H1 (cell line): ENCODE measurements around the gene IRF4. TPM values are rescaled to one million over a fixed set of nuclear protein-coding genes. Genes with fewer than 3 reads are reported as not detected.

ENCODE experiments used
- CTCF ChIA-PET: fragments of 300-600 bp; sonication (Branson Sonifier 250); formaldehyde crosslinking; loops from one replicate; lab custom pipeline; 2021; ENCODE audit not compliant: partially characterized antibody; lab: Charles Lee
- POLR2A ChIA-PET: fragments of 300-600 bp; sonication (Branson Sonifier 250); formaldehyde crosslinking; loops from one replicate; lab custom pipeline; 2021; ENCODE audit warnings: inconsistent platforms; ENCODE audit not compliant: partially characterized antibody; lab: Charles Lee
- DNase-seq, 2 experiments: peaks; one replicate each; pipeline versions ENCODE4 v3.0.0 to v3.0.0-alpha.2; 2010 to 2022; ENCODE audit warnings: low spot score in 2 of 2, low read depth in 1 of 2, mixed read lengths in 1 of 2
- FAIRE-seq: peaks from 2 replicates; lab custom pipeline; 2011; peaks lifted over from hg19 to GRCh38; lab: Jason Lieb, UNC
- H2AFZ ChIP-seq: 2 replicates; pipeline ENCODE4 v1.8.1; 2012; ENCODE audit warnings: low read length, inconsistent platforms
- H2AK5ac ChIP-seq: 2 replicates; pipeline ENCODE4 v1.6.1; 2013; ENCODE audit warnings: low read depth, low read length
- H2BK120ac ChIP-seq: replicated peaks from 2 replicates; pipeline ENCODE3; 2013; ENCODE audit warnings: low read depth, low read length, inconsistent platforms
- H2BK12ac ChIP-seq: 2 replicates; pipeline ENCODE4 v1.6.1; 2013; ENCODE audit warnings: low read depth, low read length
- H2BK15ac ChIP-seq: 2 replicates; pipeline ENCODE4 v1.6.1; 2013; ENCODE audit warnings: low read length
- H2BK20ac ChIP-seq: 2 replicates; pipeline ENCODE4 v1.6.1; 2013; ENCODE audit warnings: low read length
- H2BK5ac ChIP-seq: 2 replicates; pipeline ENCODE4 v1.6.1; 2013; ENCODE audit warnings: low read depth, low read length
- H3K14ac ChIP-seq: 2 replicates; pipeline ENCODE4 v1.6.1; 2013; ENCODE audit warnings: inconsistent platforms; ENCODE audit not compliant: insufficient read length
- H3K18ac ChIP-seq: 2 replicates; pipeline ENCODE4 v1.6.1; 2013; ENCODE audit warnings: low read length; ENCODE audit errors: extremely low read depth
- H3K23ac ChIP-seq: 2 replicates; pipeline ENCODE4 v1.6.1; 2013; ENCODE audit warnings: inconsistent platforms; ENCODE audit not compliant: insufficient read length
- H3K23me2 ChIP-seq: 2 replicates; pipeline ENCODE4 v1.6.1; 2013; ENCODE audit warnings: low read depth, low read length
- H3K27ac ChIP-seq: 2 replicates; pipeline ENCODE4 v1.6.1; 2011; ENCODE audit warnings: low read depth, low read length, inconsistent platforms
- H3K27me3 ChIP-seq, 4 experiments: replicated peaks in 1 of 4; 1 replicate in 1 of 4; 2 replicates in 3 of 4; pipeline versions ENCODE4 v1.6.1 to v1.8.1; 2011 to 2013; ENCODE audit warnings: low read length in 3 of 4, mild to moderate bottlenecking in 3 of 4, inconsistent platforms in 2 of 4, mixed read lengths in 2 of 4, moderate library complexity in 1 of 4; ENCODE audit not compliant: control insufficient read depth in 3 of 4, insufficient read depth in 3 of 4; ENCODE audit errors: extremely low read depth in 1 of 4
- H3K36me3 ChIP-seq, 4 experiments: 2 replicates each; pipeline versions ENCODE4 v1.6.1 to v1.8.1; 2011 to 2013; ENCODE audit warnings: mild to moderate bottlenecking in 4 of 4, low read length in 3 of 4, moderate library complexity in 2 of 4, control low read depth in 1 of 4, inconsistent platforms in 1 of 4; ENCODE audit not compliant: insufficient read depth in 4 of 4, control insufficient read depth in 2 of 4
- H3K4ac ChIP-seq: replicated peaks from 2 replicates; pipeline ENCODE3; 2013; ENCODE audit warnings: low read length, low read depth, mixed read lengths, inconsistent platforms; ENCODE audit not compliant: insufficient read length
- H3K4me1 ChIP-seq, 4 experiments: replicated peaks in 1 of 4; 1 replicate in 1 of 4; 2 replicates in 3 of 4; pipeline versions ENCODE4 v1.6.1 to v1.8.1; 2011 to 2013; ENCODE audit warnings: low read length in 3 of 4, inconsistent platforms in 2 of 4, mixed read lengths in 1 of 4; ENCODE audit not compliant: insufficient read depth in 4 of 4, control insufficient read depth in 3 of 4
- H3K4me2 ChIP-seq, 2 experiments: 2 replicates each; pipeline versions ENCODE4 v1.6.1 to v1.8.1; 2011 to 2013; ENCODE audit warnings: low read depth in 2 of 2, low read length in 2 of 2, control low read depth in 1 of 2, inconsistent platforms in 1 of 2, mild to moderate bottlenecking in 1 of 2; ENCODE audit not compliant: insufficient read depth in 1 of 2
- H3K4me3 ChIP-seq, 4 experiments: fragments of 200-600, 300-600 bp in 1 of 4; sonication (generic), shearing (Covaris generic), sonication (Bioruptor Twin) in 1 of 4; 2 replicates each; pipeline versions ENCODE4 v1.5.1 to v1.8.1; 2011 to 2016; ENCODE audit warnings: low read length in 4 of 4, low read depth in 3 of 4, control low read depth in 2 of 4, inconsistent platforms in 2 of 4, mild to moderate bottlenecking in 2 of 4, mixed read lengths in 1 of 4, moderate library complexity in 1 of 4; ENCODE audit not compliant: insufficient read depth in 2 of 4; ENCODE audit errors: extremely low read depth in 1 of 4
- H3K56ac ChIP-seq: replicated peaks from 2 replicates; pipeline ENCODE3; 2013; ENCODE audit warnings: low read depth, mild to moderate bottlenecking, mixed read lengths, low read length, inconsistent platforms; ENCODE audit not compliant: insufficient read length
- H3K79me1 ChIP-seq: 2 replicates; pipeline ENCODE4 v1.6.1; 2013; ENCODE audit warnings: low read depth, low read length, control low read depth
- H3K79me2 ChIP-seq, 2 experiments: 2 replicates each; pipeline versions ENCODE4 v1.6.1 to v1.8.1; 2012 to 2013; ENCODE audit warnings: low read length in 2 of 2, mild to moderate bottlenecking in 2 of 2, inconsistent platforms in 1 of 2; ENCODE audit not compliant: insufficient read depth in 2 of 2, control insufficient read depth in 1 of 2
- H3K9ac ChIP-seq, 4 experiments: replicated peaks in 1 of 4; 1 replicate in 1 of 4; 2 replicates in 3 of 4; pipeline versions ENCODE4 v1.6.1 to v1.8.1; 2011 to 2013; ENCODE audit warnings: low read depth in 3 of 4, low read length in 3 of 4, control low read depth in 2 of 4, mild to moderate bottlenecking in 2 of 4, moderate library complexity in 2 of 4, inconsistent platforms in 1 of 4; ENCODE audit errors: extremely low read depth in 1 of 4
- H3K9me3 ChIP-seq, 2 experiments: 2 replicates each; pipeline versions ENCODE4 v1.6.1 to v1.8.1; 2012 to 2013; ENCODE audit warnings: mild to moderate bottlenecking in 2 of 2, moderate library complexity in 2 of 2, control low read depth in 1 of 2, inconsistent platforms in 1 of 2, low read depth in 1 of 2, low read length in 1 of 2, mixed read lengths in 1 of 2; ENCODE audit not compliant: insufficient read depth in 2 of 2
- H4K20me1 ChIP-seq, 2 experiments: replicated peaks in 1 of 2; 2 replicates each; pipeline versions ENCODE3 to v1.8.1; 2011 to 2013; ENCODE audit warnings: inconsistent platforms in 2 of 2, low read length in 2 of 2, mild to moderate bottlenecking in 1 of 2; ENCODE audit not compliant: insufficient read depth in 2 of 2, control insufficient read depth in 1 of 2
- H4K5ac ChIP-seq: 2 replicates; pipeline ENCODE4 v1.6.1; 2013; ENCODE audit warnings: low read length, low read depth, mixed read lengths, inconsistent platforms; ENCODE audit not compliant: insufficient read length
- H4K8ac ChIP-seq: 2 replicates; pipeline ENCODE4 v1.8.0; 2013; ENCODE audit warnings: mild to moderate bottlenecking, moderate library complexity, low read length, inconsistent platforms; ENCODE audit not compliant: insufficient read depth; ENCODE audit errors: extremely low read depth
- H4K91ac ChIP-seq: replicated peaks from 2 replicates; pipeline ENCODE3; 2013; ENCODE audit warnings: low read length, mixed read lengths, inconsistent platforms; ENCODE audit not compliant: insufficient read length
- BRCA1 ChIP-seq: IDR thresholded peaks from 2 replicates; pipeline ENCODE4 v1.6.1; 2012; ENCODE audit warnings: low read depth, low read length, improper control_type of control experiment
- EP300 ChIP-seq, 2 experiments: IDR thresholded peaks; 1 replicate in 1 of 2; 2 replicates in 1 of 2; pipeline ENCODE4 v1.6.1; 2011 to 2012; ENCODE audit warnings: low read depth in 2 of 2, low read length in 2 of 2, mild to moderate bottlenecking in 2 of 2, borderline replicate concordance in 1 of 2, inconsistent platforms in 1 of 2, moderate library complexity in 1 of 2
- JUN ChIP-seq: IDR thresholded peaks from 2 replicates; pipeline ENCODE4 v1.6.1; 2011; ENCODE audit warnings: low read depth, mild to moderate bottlenecking, improper control_type of control experiment, low read length
- KDM5A ChIP-seq: fragments of 200-600 bp; IDR thresholded peaks from 2 replicates; pipeline ENCODE4 v1.7.1; 2012; ENCODE audit warnings: mild to moderate bottlenecking, low read length, inconsistent platforms, mixed read lengths
- SAP30 ChIP-seq: fragments of 300-600 bp; sonication (generic); IDR thresholded peaks from 2 replicates; pipeline ENCODE4 v1.7.1; 2012; ENCODE audit warnings: low read length, moderate library complexity, mild to moderate bottlenecking, inconsistent platforms; ENCODE audit not compliant: insufficient read depth, insufficient replicate concordance
- WGBS, 2 experiments: shearing (Covaris generic) in 1 of 2; methylation state at CpG; one replicate each; pipeline versions ENCODE4 v1.1.6 to v1.1.7; 2013 to 2015; ENCODE audit warnings: low lambda C conversion rate in 2 of 2, mixed read lengths in 2 of 2, inconsistent platforms in 1 of 2, low coverage in 1 of 2, missing lambda C conversion rate in 1 of 2; ENCODE audit not compliant: insufficient replicate concordance in 2 of 2, insufficient coverage in 1 of 2, insufficient read length in 1 of 2; ENCODE audit errors: extremely low coverage in 1 of 2, missing lambda C conversion rate in 1 of 2; 5-methylcytosine and 5-hydroxymethylcytosine counted together
- polyA plus RNA-seq, 7 experiments: library from polyadenylated mRNA; depleted of rRNA in 3 of 7; stranded (reverse) in 5 of 7; unstranded in 2 of 7; fragments of >200 nt in 5 of 7; fragments of 200-250 nt in 2 of 7; gene quantifications; 1 replicate in 5 of 7; 2 replicates in 1 of 7; 4 replicates in 1 of 7; pipeline versions ENCODE4 v1.2.1 to v1.2.3, GENCODE V29; 2011 to 2013; ENCODE audit warnings: missing spikeins in 2 of 7, mixed read lengths in 2 of 7
- total RNA-seq: library from RNA; stranded (reverse); fragmentation: NEBNext Ultra II Directional; extraction: Animal tissue kit (Norgen Biotek cat#: 25700); gene quantifications from 2 replicates; pipeline ENCODE4 v1.2.1, GENCODE V29; 2021
- TF ChIP-seq, protein P1 (sequence below): IDR thresholded peaks from 2 replicates; pipeline ENCODE4 v1.6.1; 2012; ENCODE audit warnings: inconsistent platforms
- TF ChIP-seq, protein P2 (sequence below): IDR thresholded peaks from 2 replicates; pipeline ENCODE4 v1.6.1; 2011; ENCODE audit warnings: low read depth, mild to moderate bottlenecking, low read length; ENCODE audit not compliant: insufficient read depth

IRF4 gene
- total and polyA plus RNA-seq, 2 of the 8 experiments (the other 6 are each of a cell fraction or from before 2014, with no cell fraction given): 0.77 to 2.1 TPM

DNA sequence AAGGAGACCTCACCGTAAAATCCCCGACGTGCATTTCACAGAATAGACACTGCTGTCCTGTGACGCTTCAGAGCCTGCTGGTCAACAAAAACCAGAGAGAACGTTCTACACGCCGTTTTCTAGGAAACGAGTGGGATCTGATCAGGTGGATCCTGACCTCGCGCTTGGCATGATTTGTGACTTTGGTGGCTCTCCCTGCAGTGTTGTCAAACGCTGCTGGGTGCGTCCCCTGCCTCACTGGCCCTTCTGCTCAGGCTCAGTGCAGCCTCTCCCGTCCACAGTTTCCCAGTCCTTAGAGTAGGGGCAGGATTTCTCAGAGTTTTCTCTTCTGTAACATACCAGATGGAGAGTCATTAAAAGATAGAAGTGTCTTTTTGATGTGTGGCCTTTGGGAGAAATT, 27.6 kb upstream of the IRF4 start:
- H4K8ac ChIP-seq: no peak overlapping the region
- no peak overlapping the region for H2AFZ ChIP-seq
- no peak overlapping the region for H3K9ac ChIP-seq
- no peak overlapping the region for H4K91ac ChIP-seq
- no peak overlapping the region for H2BK5ac ChIP-seq
- CTCF ChIA-PET: interaction anchor here (1.3 to 6.4 kb wide), 2 partner anchors 12 to 42 kb away, joined by 3 to 48 read pairs; no protein-coding TSS in a partner anchor
- no peaks in the 10 kb centered on the region; a peak in 1 of 7 replicates for H3K27me3 ChIP-seq
- H3K23me2 ChIP-seq: no peaks in the 10 kb centered on the region
- DNase-seq (no peak), FAIRE-seq (no peak)
- no peak overlapping the region for H2BK12ac ChIP-seq
- H3K9me3 ChIP-seq: peaks cover 47 to 88% of the 10 kb centered on the region in 2 experiments
- H2BK120ac ChIP-seq: no peak overlapping the region
- H3K4me3 ChIP-seq: no peak overlapping the region
- no peaks in the 10 kb centered on the region; a peak in 1 of 8 replicates for H3K36me3 ChIP-seq
- H4K5ac ChIP-seq: no peak overlapping the region
- no peaks in the 10 kb centered on the region for H3K4me1 ChIP-seq
- WGBS, 2 experiments: 91% methylated on average over 13 of the region's 13 CpGs; no CpG with 5 or more reads in 1 of the 2 experiments
- no peak overlapping the region for H3K18ac ChIP-seq
- H3K27ac ChIP-seq: no peak overlapping the region
- H4K20me1 ChIP-seq: no peaks in the 10 kb centered on the region
- no peak overlapping the region for H2BK15ac ChIP-seq
- no peak overlapping the region for H3K56ac ChIP-seq
- H3K14ac ChIP-seq: no peak overlapping the region
- no peak overlapping the region for H3K4ac ChIP-seq
- H3K79me2 ChIP-seq: no peaks in the 10 kb centered on the region; a peak in 1 of 4 replicates
- POLR2A ChIA-PET: no interaction called here
- no peak overlapping the region for H2AK5ac ChIP-seq
- H3K23ac ChIP-seq: no peak overlapping the region
- TF ChIP-seq EP300 (IDR thresholded peaks at IDR 0.05; ENCODE audit: borderline replicate concordance in 1 of 2, low read depth in 2 of 2, low read length in 2 of 2) (no peak), KDM5A (no peak), JUN (no peak), SAP30 (no peak), BRCA1 (no peak)
- TF ChIP-seq, protein P1, sequence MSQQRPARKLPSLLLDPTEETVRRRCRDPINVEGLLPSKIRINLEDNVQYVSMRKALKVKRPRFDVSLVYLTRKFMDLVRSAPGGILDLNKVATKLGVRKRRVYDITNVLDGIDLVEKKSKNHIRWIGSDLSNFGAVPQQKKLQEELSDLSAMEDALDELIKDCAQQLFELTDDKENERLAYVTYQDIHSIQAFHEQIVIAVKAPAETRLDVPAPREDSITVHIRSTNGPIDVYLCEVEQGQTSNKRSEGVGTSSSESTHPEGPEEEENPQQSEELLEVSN: no peak
- TF ChIP-seq, protein P2, sequence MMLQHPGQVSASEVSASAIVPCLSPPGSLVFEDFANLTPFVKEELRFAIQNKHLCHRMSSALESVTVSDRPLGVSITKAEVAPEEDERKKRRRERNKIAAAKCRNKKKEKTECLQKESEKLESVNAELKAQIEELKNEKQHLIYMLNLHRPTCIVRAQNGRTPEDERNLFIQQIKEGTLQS: no peak
- no peaks in the 10 kb centered on the region for H3K79me1 ChIP-seq
- H2BK20ac ChIP-seq: no peak overlapping the region
- H3K4me2 ChIP-seq: no peak overlapping the region
